Hepatocyte (in vitro differentiated cells): ENCODE data around the gene ZFC3H1. TPM values are rescaled to one million over a fixed set of nuclear protein-coding genes. Genes with fewer than 3 reads are reported as not detected.
A peak's percentile ranks its signal among the peaks of the same experiment; 100 is the strongest.
"Not testable (repeated sequence)": the region's sequence is repeated elsewhere in the genome, so short reads cannot be mapped to it uniquely, and the experiment has no call there.

Experiments used
- DNase-seq: peaks from one replicate; pipeline ENCODE4 v3.0.0-alpha.2; 2016; ENCODE audit warnings: low spot score
- H2AFZ ChIP-seq: fragments of 200-600 bp; sonication (generic); 2 replicates; pipeline ENCODE4 v1.6.0; 2016; ENCODE audit warnings: antibody characterized with exemption, mild to moderate bottlenecking
- H3K27ac ChIP-seq: fragments of 200-600 bp; sonication (generic); 2 replicates; pipeline ENCODE4 v1.5.1; 2016; ENCODE audit warnings: mild to moderate bottlenecking
- H3K27me3 ChIP-seq: fragments of 200-600 bp; sonication (generic); 2 replicates; pipeline ENCODE4 v1.6.1; 2016
- H3K36me3 ChIP-seq: fragments of 200-600 bp; sonication (generic); replicated peaks from 2 replicates; pipeline ENCODE4 v1.5.1; 2016; ENCODE audit warnings: low read depth; ENCODE audit not compliant: insufficient read depth
- H3K4me1 ChIP-seq: fragments of 200-600 bp; sonication (generic); 2 replicates; pipeline ENCODE4 v1.5.1; 2016; ENCODE audit warnings: mild to moderate bottlenecking, moderate library complexity; ENCODE audit not compliant: insufficient read depth
- H3K4me2 ChIP-seq: fragments of 200-600 bp; sonication (generic); 2 replicates; pipeline ENCODE4 v1.6.0; 2016
- H3K4me3 ChIP-seq: fragments of 200-600 bp; sonication (generic); 2 replicates; pipeline ENCODE4 v1.5.1; 2016; ENCODE audit warnings: mild to moderate bottlenecking
- H3K79me2 ChIP-seq: fragments of 200-600 bp; sonication (generic); 2 replicates; pipeline ENCODE4 v1.6.0; 2017; ENCODE audit warnings: mild to moderate bottlenecking
- H3K9me2 ChIP-seq: fragments of 200-600 bp; sonication (generic); replicated peaks from 2 replicates; pipeline ENCODE4 v1.6.0; 2017; ENCODE audit warnings: mild to moderate bottlenecking; ENCODE audit not compliant: insufficient read depth
- H3K9me3 ChIP-seq: fragments of 200-600 bp; sonication (generic); 2 replicates; pipeline ENCODE4 v1.5.1; 2016; ENCODE audit warnings: low read depth, mild to moderate bottlenecking
- H4K20me1 ChIP-seq: fragments of 200-600 bp; sonication (generic); 2 replicates; pipeline ENCODE4 v1.6.0; 2016; ENCODE audit warnings: mild to moderate bottlenecking; ENCODE audit not compliant: insufficient read depth, poor library complexity, severe bottlenecking
- EZH2 ChIP-seq: fragments of 200-600 bp; sonication (generic); IDR thresholded peaks from 2 replicates; pipeline ENCODE4 v1.6.1; 2016; ENCODE audit warnings: antibody characterized with exemption, mild to moderate bottlenecking, borderline replicate concordance
- EZH2phosphoT487 ChIP-seq: fragments of 200-600 bp; sonication (generic); IDR thresholded peaks from one replicate; pipeline ENCODE4 v1.6.1; 2018; ENCODE audit warnings: antibody characterized with exemption, mild to moderate bottlenecking, low read depth, moderate library complexity; ENCODE audit not compliant: unreplicated experiment, severe bottlenecking
- WGBS: methylation state at CpG from one replicate; pipeline ENCODE4 v1.1.6; 2016; ENCODE audit warnings: low lambda C conversion rate; ENCODE audit errors: missing lambda C conversion rate; 5-methylcytosine and 5-hydroxymethylcytosine counted together
- polyA plus RNA-seq: library from polyadenylated mRNA; unstranded; fragments of >200 nt; fragmentation: Nextera tagmentation; extraction: Ambion mirVana; gene quantifications from 2 replicates; pipeline ENCODE4 v1.2.1, GENCODE V29; 2016
- total RNA-seq: library from RNA; depleted of rRNA; stranded (reverse); fragments of >200 nt; gene quantifications from 2 replicates; pipeline ENCODE4 v1.2.3, GENCODE V29; 2014
- TF ChIP-seq, protein P1 (sequence below): fragments of 200-600 bp; sonication (generic); IDR thresholded peaks from 2 replicates; pipeline ENCODE4 v1.5.1; 2016; ENCODE audit warnings: antibody characterized with exemption, mild to moderate bottlenecking; ENCODE audit not compliant: poor library complexity

Gene ZFC3H1
- total and polyA plus RNA-seq, 2 experiments from 2014 or later: 28.0 to 48.6 TPM

DNA sequence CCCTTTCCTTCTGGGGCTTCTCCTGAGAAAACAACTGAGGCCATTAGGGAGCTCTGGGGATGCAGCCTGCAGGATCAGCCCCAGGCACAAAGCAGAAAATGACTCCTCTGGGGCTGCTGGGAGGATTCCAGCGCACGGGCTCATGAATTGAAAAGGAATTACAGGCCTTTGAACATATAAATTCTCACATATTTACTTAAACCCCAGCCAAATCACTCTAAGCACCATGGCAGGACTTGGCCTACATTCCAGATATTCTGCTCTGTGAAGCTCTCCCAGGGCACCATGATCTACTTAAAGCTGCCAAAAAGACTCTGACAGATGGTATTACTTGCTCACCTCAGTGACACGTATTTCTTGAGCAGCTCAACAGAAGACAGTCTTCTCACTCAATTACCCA lies 87.2 kb downstream of the ZFC3H1 start:
- no peak overlapping the region for H3K4me3 ChIP-seq
- no peaks in the 10 kb centered on the region for H3K79me2 ChIP-seq
- WGBS: 43% methylated on average over 3 of the region's 3 CpGs
- no peaks in the 10 kb centered on the region for H3K9me2 ChIP-seq
- no peaks in the 10 kb centered on the region for H3K9me3 ChIP-seq
- H4K20me1 ChIP-seq: no peaks in the 10 kb centered on the region
- H3K36me3 ChIP-seq: no peaks in the 10 kb centered on the region
- H3K4me1 ChIP-seq: peaks cover 3% of the 10 kb centered on the region
- H3K27ac ChIP-seq: no peak overlapping the region
- no peak overlapping the region for H3K4me2 ChIP-seq
- no peak for DNase-seq
- TF ChIP-seq, protein P1, sequence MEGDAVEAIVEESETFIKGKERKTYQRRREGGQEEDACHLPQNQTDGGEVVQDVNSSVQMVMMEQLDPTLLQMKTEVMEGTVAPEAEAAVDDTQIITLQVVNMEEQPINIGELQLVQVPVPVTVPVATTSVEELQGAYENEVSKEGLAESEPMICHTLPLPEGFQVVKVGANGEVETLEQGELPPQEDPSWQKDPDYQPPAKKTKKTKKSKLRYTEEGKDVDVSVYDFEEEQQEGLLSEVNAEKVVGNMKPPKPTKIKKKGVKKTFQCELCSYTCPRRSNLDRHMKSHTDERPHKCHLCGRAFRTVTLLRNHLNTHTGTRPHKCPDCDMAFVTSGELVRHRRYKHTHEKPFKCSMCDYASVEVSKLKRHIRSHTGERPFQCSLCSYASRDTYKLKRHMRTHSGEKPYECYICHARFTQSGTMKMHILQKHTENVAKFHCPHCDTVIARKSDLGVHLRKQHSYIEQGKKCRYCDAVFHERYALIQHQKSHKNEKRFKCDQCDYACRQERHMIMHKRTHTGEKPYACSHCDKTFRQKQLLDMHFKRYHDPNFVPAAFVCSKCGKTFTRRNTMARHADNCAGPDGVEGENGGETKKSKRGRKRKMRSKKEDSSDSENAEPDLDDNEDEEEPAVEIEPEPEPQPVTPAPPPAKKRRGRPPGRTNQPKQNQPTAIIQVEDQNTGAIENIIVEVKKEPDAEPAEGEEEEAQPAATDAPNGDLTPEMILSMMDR: no peak
- TF ChIP-seq EZH2phosphoT487: no peak
- no peak overlapping the region for H2AFZ ChIP-seq
- H3K27me3 ChIP-seq: no peaks in the 10 kb centered on the region

DNA sequence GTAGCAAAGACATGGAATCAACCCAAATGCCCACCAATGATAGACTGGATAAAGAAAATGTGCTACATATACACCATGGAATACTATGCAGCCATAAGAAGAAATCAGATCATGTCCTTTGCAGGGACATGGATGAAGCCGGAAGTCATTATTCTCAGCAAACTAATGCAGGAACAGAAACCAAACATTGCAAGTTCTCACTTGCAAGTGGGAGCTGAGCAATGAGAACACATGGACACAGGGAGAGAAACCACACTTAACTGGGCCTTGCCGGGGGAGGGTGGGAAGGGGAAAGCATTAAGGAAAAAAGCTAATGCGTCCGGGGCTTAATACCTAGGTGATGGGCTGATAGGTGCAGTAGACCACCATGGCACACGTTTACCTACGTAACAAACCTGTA lies 93.8 kb downstream of the ZFC3H1 start:
- not testable (repeated sequence) for H2AFZ ChIP-seq, H4K20me1 ChIP-seq, H3K36me3 ChIP-seq, H3K79me2 ChIP-seq, H3K4me1 ChIP-seq, DNase-seq, H3K27me3 ChIP-seq, H3K9me3 ChIP-seq, H3K4me2 ChIP-seq, H3K4me3 ChIP-seq, H3K27ac ChIP-seq, H3K9me2 ChIP-seq
- 88% methylated on average over 6 of the region's 6 CpGs for WGBS

DNA sequence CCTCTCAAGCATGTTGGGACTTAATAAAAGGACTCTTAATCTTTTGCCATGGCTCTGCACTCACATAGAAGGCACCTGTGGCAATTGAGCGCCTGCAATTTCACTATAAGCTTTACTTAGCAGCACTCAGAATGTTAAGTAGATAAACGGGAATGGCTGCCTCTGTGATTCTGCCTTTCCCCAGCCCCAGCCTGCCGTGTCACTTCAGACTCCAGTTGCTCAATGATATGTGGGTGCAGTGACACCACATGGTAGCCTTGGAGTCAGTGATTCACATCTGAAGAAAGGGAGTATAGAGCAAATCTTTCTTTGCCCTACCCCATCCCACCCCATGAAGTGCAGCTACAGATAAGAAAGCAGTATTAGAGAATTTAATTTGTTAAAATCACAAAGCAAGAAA lies 96.1 kb downstream of the ZFC3H1 start:
- Histone ChIP-seq H3K27me3 (no peaks in the 10 kb centered on the region), H3K4me3 (no peak overlapping the region), H3K79me2 (no peaks in the 10 kb centered on the region), H3K27ac (no peak overlapping the region), H3K36me3 (no peaks in the 10 kb centered on the region), H3K4me1 (peaks cover 7% of the 10 kb centered on the region), H3K9me2 (no peaks in the 10 kb centered on the region), H2AFZ (no peak overlapping the region), H3K4me2 (no peak overlapping the region), H3K9me3 (no peaks in the 10 kb centered on the region), H4K20me1 (no peaks in the 10 kb centered on the region)
- TF ChIP-seq EZH2: no peak
- TF ChIP-seq, protein P1: no peak
- no peak for TF ChIP-seq EZH2phosphoT487
- WGBS: 65% methylated on average over 3 of the region's 3 CpGs
- DNase-seq: peak; percentile 19

DNA sequence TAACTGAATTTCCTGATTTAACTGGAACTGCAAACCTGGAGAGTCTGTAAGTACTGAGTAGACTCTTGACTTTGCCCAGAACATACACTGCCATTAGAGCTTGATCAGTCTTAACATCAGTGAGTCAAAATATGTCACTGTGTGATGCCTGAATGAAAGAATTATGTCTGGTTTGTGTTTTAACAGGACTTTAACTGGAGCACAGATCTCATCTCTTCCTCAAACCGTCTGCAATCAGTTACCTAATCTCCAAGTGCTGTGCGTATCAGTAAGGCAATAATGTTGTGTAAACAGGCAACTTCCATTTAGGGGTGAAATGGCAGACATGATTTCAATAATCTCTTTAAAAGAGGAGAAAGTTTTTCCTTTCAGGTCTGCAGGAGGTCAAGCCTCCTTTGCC lies 97.0 kb downstream of the ZFC3H1 start:
- WGBS: 34% methylated on average over 2 of the region's 2 CpGs
- Histone ChIP-seq H3K4me3 (no peak overlapping the region), H3K79me2 (no peaks in the 10 kb centered on the region), H3K36me3 (no peaks in the 10 kb centered on the region), H3K9me2 (no peaks in the 10 kb centered on the region), H3K9me3 (no peaks in the 10 kb centered on the region), H2AFZ (no peak overlapping the region), H3K4me2 (no peak overlapping the region), H3K27ac (no peak overlapping the region), H3K4me1 (peaks cover 7% of the 10 kb centered on the region), H3K27me3 (no peaks in the 10 kb centered on the region), H4K20me1 (no peaks in the 10 kb centered on the region)
- no peak for DNase-seq
- TF ChIP-seq EZH2: no peak
- no peak for TF ChIP-seq EZH2phosphoT487
- TF ChIP-seq, protein P1: no peak
